PC-3 (cell line): Measurements from ENCODE around the gene MYO18A.
A peak's percentile ranks its signal among the peaks of the same experiment; 100 is the strongest.

Source experiments
- CTCF ChIP-seq: fragments of 300-600 bp; sonication (generic); conservative IDR thresholded peaks from 2 replicates; pipeline ENCODE4 v1.5.1; 2017; ENCODE audit warnings: antibody characterized with exemption, low read depth, mild to moderate bottlenecking, low read length
- EZH2 ChIP-seq: fragments of 300-600 bp; sonication (generic); IDR thresholded peaks from one replicate; pipeline ENCODE4 v1.6.1; 2017; ENCODE audit warnings: antibody characterized with exemption, mild to moderate bottlenecking, low read length; ENCODE audit not compliant: unreplicated experiment
- EZH2phosphoT487 ChIP-seq: fragments of 300-600 bp; sonication (generic); IDR thresholded peaks from 2 replicates; pipeline ENCODE4 v1.6.1; 2018; ENCODE audit warnings: mild to moderate bottlenecking, antibody characterized with exemption, low read length, borderline replicate concordance

DNA sequence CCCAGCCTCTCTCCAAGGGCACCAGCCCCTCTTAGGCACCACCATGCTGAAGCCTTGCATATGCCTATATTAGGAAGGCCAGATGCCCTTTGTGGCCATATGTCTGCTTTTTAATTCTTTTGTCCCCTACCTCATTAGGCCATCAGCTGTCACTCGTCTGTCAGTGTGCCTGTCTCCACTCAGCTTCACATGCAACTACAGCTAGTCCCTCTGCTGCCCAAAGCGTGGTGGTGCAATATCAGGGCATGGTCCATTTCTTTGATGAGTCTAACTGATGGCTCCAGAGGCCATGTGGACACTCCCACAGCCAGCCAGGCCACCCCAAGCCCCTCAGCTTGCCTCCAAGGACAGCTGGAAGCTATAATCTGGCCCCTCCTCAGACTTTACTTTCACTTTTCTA is 36.3 kb downstream of the MYO18A start:
- TF ChIP-seq CTCF (peak; percentile 52), EZH2phosphoT487 (no peak), EZH2 (no peak)
